ENCODE measurements around the gene ALDH1B1.

DNA sequence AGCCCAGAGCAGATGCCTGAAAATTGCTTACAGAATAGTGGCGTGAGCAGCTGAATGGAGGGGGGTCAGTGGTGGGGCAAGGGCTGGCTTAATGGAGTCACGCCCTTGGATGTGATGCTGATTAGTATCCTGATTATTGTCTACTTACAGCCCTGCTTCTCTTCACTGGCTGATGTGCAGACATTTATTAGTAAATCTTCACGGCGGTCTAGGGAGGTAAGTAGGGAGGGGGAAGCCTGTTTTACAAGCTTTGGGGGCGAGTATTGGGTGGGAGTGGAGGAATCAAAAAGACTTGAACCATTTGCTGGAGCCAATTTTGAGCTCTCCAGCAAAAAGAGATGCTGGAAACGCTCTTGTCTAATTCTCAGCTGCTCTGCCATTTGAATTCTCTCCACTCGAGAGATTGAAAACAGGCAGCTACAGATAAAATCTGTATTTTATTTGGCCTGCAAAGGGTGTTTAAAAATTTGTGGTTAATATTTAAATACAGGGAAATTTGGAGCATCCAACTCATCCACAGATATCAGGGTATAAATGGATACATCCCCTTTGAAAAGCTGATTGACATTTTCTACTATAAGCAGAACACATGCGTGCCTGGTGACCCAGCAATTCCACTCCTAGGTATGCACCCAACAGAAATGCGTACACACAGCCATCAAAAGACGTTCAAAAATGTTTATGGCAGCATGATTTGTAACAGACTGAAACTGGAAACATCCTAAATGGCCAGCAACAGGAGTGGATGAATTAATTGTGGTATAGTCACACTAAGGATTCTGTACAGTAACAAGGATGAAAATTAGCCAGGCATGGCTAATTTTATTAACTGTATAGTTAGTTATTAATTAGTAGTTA, 19.5 kb upstream of the ALDH1B1 start:
- TF ChIP-seq, protein P1, sequence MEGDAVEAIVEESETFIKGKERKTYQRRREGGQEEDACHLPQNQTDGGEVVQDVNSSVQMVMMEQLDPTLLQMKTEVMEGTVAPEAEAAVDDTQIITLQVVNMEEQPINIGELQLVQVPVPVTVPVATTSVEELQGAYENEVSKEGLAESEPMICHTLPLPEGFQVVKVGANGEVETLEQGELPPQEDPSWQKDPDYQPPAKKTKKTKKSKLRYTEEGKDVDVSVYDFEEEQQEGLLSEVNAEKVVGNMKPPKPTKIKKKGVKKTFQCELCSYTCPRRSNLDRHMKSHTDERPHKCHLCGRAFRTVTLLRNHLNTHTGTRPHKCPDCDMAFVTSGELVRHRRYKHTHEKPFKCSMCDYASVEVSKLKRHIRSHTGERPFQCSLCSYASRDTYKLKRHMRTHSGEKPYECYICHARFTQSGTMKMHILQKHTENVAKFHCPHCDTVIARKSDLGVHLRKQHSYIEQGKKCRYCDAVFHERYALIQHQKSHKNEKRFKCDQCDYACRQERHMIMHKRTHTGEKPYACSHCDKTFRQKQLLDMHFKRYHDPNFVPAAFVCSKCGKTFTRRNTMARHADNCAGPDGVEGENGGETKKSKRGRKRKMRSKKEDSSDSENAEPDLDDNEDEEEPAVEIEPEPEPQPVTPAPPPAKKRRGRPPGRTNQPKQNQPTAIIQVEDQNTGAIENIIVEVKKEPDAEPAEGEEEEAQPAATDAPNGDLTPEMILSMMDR (IDR thresholded peaks at IDR 0.05) = no peak
- TF ChIP-seq POLR2A (IDR thresholded peaks at IDR 0.05; ENCODE audit: low read depth) = no peak
- TF ChIP-seq POLR2AphosphoS5 (IDR thresholded peaks at IDR 0.05) = no peak
- TF ChIP-seq EP300 (IDR thresholded peaks at IDR 0.05) = no peak
